Measurements from ENCODE around the gene PPP2R1B. TPM values are rescaled to one million over a fixed set of nuclear protein-coding genes. Genes with fewer than 3 reads are reported as not detected.

The PPP2R1B gene
- total RNA-seq, 1 donor from 2014 or later: 44.5 TPM

DNA sequence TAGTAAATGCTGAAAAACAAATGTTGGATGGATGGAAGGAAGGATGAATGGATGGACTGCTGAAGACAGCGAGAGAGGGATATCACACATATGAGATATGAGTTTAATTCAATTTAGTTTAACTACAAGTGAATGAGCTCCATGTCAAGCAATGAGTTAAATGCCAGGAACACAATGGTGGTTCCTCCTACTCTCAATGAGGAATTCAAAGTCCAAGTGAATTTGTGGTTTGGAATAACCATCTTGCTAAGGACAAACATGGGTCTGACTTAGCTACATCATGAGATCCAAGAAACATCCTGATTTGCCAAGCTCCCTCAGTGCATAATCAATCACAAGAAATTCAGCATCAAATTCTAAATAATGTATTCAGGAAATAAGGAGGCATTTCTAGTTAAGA is 26.1 kb upstream of the PPP2R1B start:
- no peaks in the 10 kb centered on the region for H3K27me3 ChIP-seq (ENCODE audit: insufficient read depth, low read length)
- FAIRE-seq (no peak), DNase-seq (ENCODE audit: low read depth) (peak; percentile 48)
- H3K36me3 ChIP-seq (ENCODE audit: insufficient read depth, low read length): no peaks in the 10 kb centered on the region
- H3K9me3 ChIP-seq (ENCODE audit: insufficient read depth, low read depth, low read length): no peaks in the 10 kb centered on the region
- H3K27ac ChIP-seq (ENCODE audit: low read depth, low read length): no peak overlapping the region
- Mint-ChIP-seq H3K27me3 (ENCODE audit: low read depth, unreplicated experiment) (no peaks in the 10 kb centered on the region), H3K4me1 (ENCODE audit: low read depth, unreplicated experiment) (no peaks in the 10 kb centered on the region), H3K4me3 (ENCODE audit: unreplicated experiment) (no peak overlapping the region), H3K9me3 (ENCODE audit: unreplicated experiment) (peaks cover 4% of the 10 kb centered on the region), H3K36me3 (ENCODE audit: low read depth, unreplicated experiment) (peaks cover 17% of the 10 kb centered on the region), H3K27ac (ENCODE audit: unreplicated experiment) (no peak overlapping the region)
- H3K9ac ChIP-seq (ENCODE audit: low read length): no peak overlapping the region
- no peak overlapping the region for H2AFZ ChIP-seq (ENCODE audit: low read depth, low read length)
- H3K79me2 ChIP-seq (ENCODE audit: insufficient read depth, low read length): no peaks in the 10 kb centered on the region
- no peak overlapping the region for H3K4me2 ChIP-seq (ENCODE audit: low read length)
- H4K20me1 ChIP-seq (ENCODE audit: insufficient read depth, low read length): no peaks in the 10 kb centered on the region
- TF ChIP-seq EZH2 (IDR thresholded peaks at IDR 0.05; ENCODE audit: insufficient read depth, low read length): no peak
- TF ChIP-seq, protein P1, sequence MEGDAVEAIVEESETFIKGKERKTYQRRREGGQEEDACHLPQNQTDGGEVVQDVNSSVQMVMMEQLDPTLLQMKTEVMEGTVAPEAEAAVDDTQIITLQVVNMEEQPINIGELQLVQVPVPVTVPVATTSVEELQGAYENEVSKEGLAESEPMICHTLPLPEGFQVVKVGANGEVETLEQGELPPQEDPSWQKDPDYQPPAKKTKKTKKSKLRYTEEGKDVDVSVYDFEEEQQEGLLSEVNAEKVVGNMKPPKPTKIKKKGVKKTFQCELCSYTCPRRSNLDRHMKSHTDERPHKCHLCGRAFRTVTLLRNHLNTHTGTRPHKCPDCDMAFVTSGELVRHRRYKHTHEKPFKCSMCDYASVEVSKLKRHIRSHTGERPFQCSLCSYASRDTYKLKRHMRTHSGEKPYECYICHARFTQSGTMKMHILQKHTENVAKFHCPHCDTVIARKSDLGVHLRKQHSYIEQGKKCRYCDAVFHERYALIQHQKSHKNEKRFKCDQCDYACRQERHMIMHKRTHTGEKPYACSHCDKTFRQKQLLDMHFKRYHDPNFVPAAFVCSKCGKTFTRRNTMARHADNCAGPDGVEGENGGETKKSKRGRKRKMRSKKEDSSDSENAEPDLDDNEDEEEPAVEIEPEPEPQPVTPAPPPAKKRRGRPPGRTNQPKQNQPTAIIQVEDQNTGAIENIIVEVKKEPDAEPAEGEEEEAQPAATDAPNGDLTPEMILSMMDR (IDR thresholded peaks at IDR 0.05; ENCODE audit: insufficient read depth, low read depth, low read length): no peak
- no peak overlapping the region for H3K4me3 ChIP-seq (ENCODE audit: insufficient read depth, low read depth, low read length)
- no peaks in the 10 kb centered on the region for H3K4me1 ChIP-seq (ENCODE audit: insufficient read depth, low read length)

DNA sequence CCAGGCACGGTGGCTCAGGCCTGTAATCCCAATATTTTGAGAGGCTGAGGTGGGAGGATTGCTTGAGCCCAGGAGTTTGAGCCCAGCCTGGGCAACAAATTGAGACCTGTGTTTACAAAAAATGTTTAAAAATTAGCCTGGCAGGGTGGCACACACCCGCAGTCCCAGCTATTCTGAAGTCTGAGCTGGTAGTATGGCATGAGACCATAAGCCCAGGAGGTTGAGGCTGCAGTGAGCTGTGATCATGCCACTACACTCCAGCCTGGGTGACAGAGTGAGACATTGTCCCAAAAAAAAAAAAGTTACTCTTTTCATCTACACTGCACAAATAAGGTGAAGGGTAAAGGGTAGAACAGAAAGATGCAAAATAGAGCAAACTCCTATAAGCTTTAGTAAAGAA is 22.3 kb upstream of the PPP2R1B start:
- peaks cover 11% of the 10 kb centered on the region for H3K36me3 Mint-ChIP-seq (ENCODE audit: low read depth, unreplicated experiment)
- DNase-seq (ENCODE audit: low read depth) (no peak), FAIRE-seq (no peak)
- Histone ChIP-seq H3K4me1 (ENCODE audit: insufficient read depth, low read length) (no peaks in the 10 kb centered on the region), H3K36me3 (ENCODE audit: insufficient read depth, low read length) (peaks cover 9% of the 10 kb centered on the region), H3K9ac (ENCODE audit: low read length) (no peak overlapping the region), H3K9me3 (ENCODE audit: insufficient read depth, low read depth, low read length) (no peaks in the 10 kb centered on the region), H3K4me3 (ENCODE audit: insufficient read depth, low read depth, low read length) (no peak overlapping the region), H3K27ac (ENCODE audit: low read depth, low read length) (no peak overlapping the region), H3K4me2 (ENCODE audit: low read length) (no peak overlapping the region), H2AFZ (ENCODE audit: low read depth, low read length) (no peak overlapping the region), H4K20me1 (ENCODE audit: insufficient read depth, low read length) (no peaks in the 10 kb centered on the region), H3K27me3 (ENCODE audit: insufficient read depth, low read length) (no peaks in the 10 kb centered on the region), H3K79me2 (ENCODE audit: insufficient read depth, low read length) (no peaks in the 10 kb centered on the region)
- no peak overlapping the region for H3K27ac Mint-ChIP-seq (ENCODE audit: unreplicated experiment)
- no peaks in the 10 kb centered on the region for H3K9me3 Mint-ChIP-seq (ENCODE audit: unreplicated experiment)
- TF ChIP-seq, protein P1 (IDR thresholded peaks at IDR 0.05; ENCODE audit: insufficient read depth, low read depth, low read length): no peak
- no peak for TF ChIP-seq EZH2 (IDR thresholded peaks at IDR 0.05; ENCODE audit: insufficient read depth, low read length)
- H3K27me3 Mint-ChIP-seq (ENCODE audit: low read depth, unreplicated experiment): no peaks in the 10 kb centered on the region
- no peak overlapping the region for H3K4me3 Mint-ChIP-seq (ENCODE audit: unreplicated experiment)
- H3K4me1 Mint-ChIP-seq (ENCODE audit: low read depth, unreplicated experiment): no peaks in the 10 kb centered on the region

DNA sequence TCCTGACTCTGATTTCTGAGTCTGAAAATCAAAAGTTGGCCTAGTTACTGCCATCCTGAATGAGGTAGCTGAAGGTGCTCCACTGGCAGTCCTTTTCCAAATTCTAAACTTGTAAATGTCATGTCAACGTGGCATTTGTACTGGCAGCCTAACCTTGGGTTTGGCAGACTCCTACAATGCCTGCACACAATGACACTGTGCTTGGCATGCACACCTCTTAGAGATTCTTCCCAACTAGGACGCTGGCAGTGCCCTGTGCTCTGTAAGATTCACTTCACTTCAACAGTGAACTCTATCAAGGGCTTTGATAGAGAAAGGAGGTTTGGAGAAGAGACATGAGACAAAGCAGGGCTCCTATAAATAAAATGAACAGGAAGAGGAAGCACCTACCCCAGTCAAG is 21.9 kb upstream of the PPP2R1B start:
- H3K36me3 ChIP-seq (ENCODE audit: insufficient read depth, low read length): peaks cover 9% of the 10 kb centered on the region
- H3K79me2 ChIP-seq (ENCODE audit: insufficient read depth, low read length): no peaks in the 10 kb centered on the region
- Mint-ChIP-seq H3K36me3 (ENCODE audit: low read depth, unreplicated experiment) (peaks cover 11% of the 10 kb centered on the region), H3K9me3 (ENCODE audit: unreplicated experiment) (no peaks in the 10 kb centered on the region), H3K27ac (ENCODE audit: unreplicated experiment) (no peak overlapping the region), H3K4me1 (ENCODE audit: low read depth, unreplicated experiment) (no peaks in the 10 kb centered on the region), H3K27me3 (ENCODE audit: low read depth, unreplicated experiment) (no peaks in the 10 kb centered on the region), H3K4me3 (ENCODE audit: unreplicated experiment) (no peak overlapping the region)
- no peaks in the 10 kb centered on the region for H3K9me3 ChIP-seq (ENCODE audit: insufficient read depth, low read depth, low read length)
- no peak overlapping the region for H3K4me3 ChIP-seq (ENCODE audit: insufficient read depth, low read depth, low read length)
- no peak for FAIRE-seq
- no peak for TF ChIP-seq EZH2 (IDR thresholded peaks at IDR 0.05; ENCODE audit: insufficient read depth, low read length)
- TF ChIP-seq, protein P1 (IDR thresholded peaks at IDR 0.05; ENCODE audit: insufficient read depth, low read depth, low read length): no peak
- H3K9ac ChIP-seq (ENCODE audit: low read length): no peak overlapping the region
- no peak for DNase-seq (ENCODE audit: low read depth)
- H3K4me2 ChIP-seq (ENCODE audit: low read length): no peak overlapping the region
- no peaks in the 10 kb centered on the region for H3K27me3 ChIP-seq (ENCODE audit: insufficient read depth, low read length)
- no peaks in the 10 kb centered on the region for H4K20me1 ChIP-seq (ENCODE audit: insufficient read depth, low read length)
- H3K4me1 ChIP-seq (ENCODE audit: insufficient read depth, low read length): no peaks in the 10 kb centered on the region
- H3K27ac ChIP-seq (ENCODE audit: low read depth, low read length): no peak overlapping the region
- no peak overlapping the region for H2AFZ ChIP-seq (ENCODE audit: low read depth, low read length)

Measured in astrocyte (in vitro differentiated cells and primary cell).